Tibial nerve (tissue), 4 donors: ENCODE measurements around the gene PIK3C3. TPM values are rescaled to one million over a fixed set of nuclear protein-coding genes. Genes with fewer than 3 reads are reported as not detected.

ENCODE experiments used
- DNase-seq, 2 donors: peaks; one replicate each; pipeline ENCODE4 v3.0.0-alpha.2; 2019; ENCODE audit warnings: low spot score in 2 of 2
- H3K27ac ChIP-seq, 4 donors: fragments of 200-600 bp; sonication (generic) in 3 of 4; one replicate each; pipeline ENCODE4 v1.5.1; 2017 to 2019; ENCODE audit warnings: mild to moderate bottlenecking in 1 of 4
- H3K27me3 ChIP-seq, 2 donors: fragments of 200-600 bp; sonication (generic) in 1 of 2; one replicate each; pipeline versions ENCODE4 v1.5.1 to v1.6.0; 2017 to 2019
- H3K36me3 ChIP-seq, 3 donors: fragments of 200-600 bp; sonication (generic); one replicate each; pipeline ENCODE4 v1.5.1; 2018 to 2019
- H3K4me1 ChIP-seq, 4 donors: fragments of 200-600 bp; sonication (generic) in 3 of 4; one replicate each; pipeline ENCODE4 v1.5.1; 2017 to 2019
- H3K4me3 ChIP-seq, 4 donors: fragments of 200-600 bp; sonication (generic) in 3 of 4; one replicate each; pipeline ENCODE4 v1.5.1; 2017 to 2019; ENCODE audit warnings: mild to moderate bottlenecking in 1 of 4, moderate library complexity in 1 of 4
- H3K9me3 ChIP-seq, 4 donors: fragments of 200-600 bp; sonication (generic) in 3 of 4; one replicate each; pipeline ENCODE4 v1.5.1; 2017 to 2019
- EP300 ChIP-seq, 2 donors: sonication (generic); formaldehyde crosslinking; IDR thresholded peaks; one replicate each; pipeline ENCODE4 v1.6.1; 2017; ENCODE audit warnings: antibody characterized with exemption in 2 of 2, mild to moderate bottlenecking in 1 of 2
- POLR2A ChIP-seq, 2 donors: fragments of 450-650 bp; IDR thresholded peaks; one replicate each; pipeline ENCODE4 v1.6.1; 2017; ENCODE audit warnings: antibody characterized with exemption in 2 of 2, mild to moderate bottlenecking in 2 of 2, moderate library complexity in 2 of 2
- WGBS, 2 donors: methylation state at CpG; one replicate each; pipeline ENCODE4 v1.1.5; 2018; 5-methylcytosine and 5-hydroxymethylcytosine counted together
- total RNA-seq, 4 donors: library from RNA; depleted of rRNA; stranded (reverse); fragments of >200 nt; gene quantifications; one replicate each; pipeline ENCODE4 v1.1.0, GENCODE V29; 2016
- TF ChIP-seq, protein P1 (sequence below), 5 experiments: fragments of 200-600 bp in 3 of 5; fragments of 450-650 bp in 2 of 5; sonication (generic) in 3 of 5; IDR thresholded peaks; one replicate each; pipeline ENCODE4 v1.5.1; 2016 to 2019; ENCODE audit warnings: antibody characterized with exemption in 5 of 5, mild to moderate bottlenecking in 3 of 5, moderate library complexity in 2 of 5

PIK3C3 gene
- total RNA-seq, 4 donors from 2014 or later, result 46.7 to 87.7 (median 52.5) TPM

DNA sequence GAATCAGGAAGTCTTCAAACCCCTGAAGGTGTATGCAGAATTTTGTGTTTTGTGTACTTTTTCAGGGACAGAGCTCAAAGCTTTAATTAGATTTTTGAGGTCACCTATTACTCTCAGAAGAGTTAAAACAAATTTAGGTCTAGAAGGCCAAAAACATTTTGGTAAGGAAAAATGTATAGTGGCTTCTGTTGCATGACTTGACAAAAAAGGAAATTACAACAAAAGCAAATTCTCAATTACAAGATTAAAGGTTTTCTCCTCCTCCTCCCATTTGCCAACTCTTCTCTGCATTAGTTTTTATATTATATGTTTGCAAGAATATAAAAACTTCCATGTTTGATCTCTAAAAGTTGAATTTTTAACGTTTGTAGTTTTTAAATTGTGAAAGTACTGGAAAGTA lies 4.0 kb downstream of the PIK3C3 start:
- no peak overlapping the region for H3K4me3 ChIP-seq
- no peak overlapping the region for H3K27ac ChIP-seq
- H3K27me3 ChIP-seq, result no peaks in the 10 kb centered on the region
- H3K4me1 ChIP-seq, result peaks cover 0 to 40% (median 15%) of the 10 kb centered on the region in 4 donors
- H3K9me3 ChIP-seq, result no peaks in the 10 kb centered on the region
- no peak for DNase-seq
- H3K36me3 ChIP-seq, result peaks cover 0 to 46% (median 0%) of the 10 kb centered on the region in 3 donors
- TF ChIP-seq, protein P1, sequence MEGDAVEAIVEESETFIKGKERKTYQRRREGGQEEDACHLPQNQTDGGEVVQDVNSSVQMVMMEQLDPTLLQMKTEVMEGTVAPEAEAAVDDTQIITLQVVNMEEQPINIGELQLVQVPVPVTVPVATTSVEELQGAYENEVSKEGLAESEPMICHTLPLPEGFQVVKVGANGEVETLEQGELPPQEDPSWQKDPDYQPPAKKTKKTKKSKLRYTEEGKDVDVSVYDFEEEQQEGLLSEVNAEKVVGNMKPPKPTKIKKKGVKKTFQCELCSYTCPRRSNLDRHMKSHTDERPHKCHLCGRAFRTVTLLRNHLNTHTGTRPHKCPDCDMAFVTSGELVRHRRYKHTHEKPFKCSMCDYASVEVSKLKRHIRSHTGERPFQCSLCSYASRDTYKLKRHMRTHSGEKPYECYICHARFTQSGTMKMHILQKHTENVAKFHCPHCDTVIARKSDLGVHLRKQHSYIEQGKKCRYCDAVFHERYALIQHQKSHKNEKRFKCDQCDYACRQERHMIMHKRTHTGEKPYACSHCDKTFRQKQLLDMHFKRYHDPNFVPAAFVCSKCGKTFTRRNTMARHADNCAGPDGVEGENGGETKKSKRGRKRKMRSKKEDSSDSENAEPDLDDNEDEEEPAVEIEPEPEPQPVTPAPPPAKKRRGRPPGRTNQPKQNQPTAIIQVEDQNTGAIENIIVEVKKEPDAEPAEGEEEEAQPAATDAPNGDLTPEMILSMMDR (IDR thresholded peaks at IDR 0.05), result no peak
- TF ChIP-seq EP300 (IDR thresholded peaks at IDR 0.05) (no peak), POLR2A (IDR thresholded peaks at IDR 0.05) (no peak)
- WGBS, 2 donors, result 86 to 91% methylated on average over 1 of the region's 1 CpG

DNA sequence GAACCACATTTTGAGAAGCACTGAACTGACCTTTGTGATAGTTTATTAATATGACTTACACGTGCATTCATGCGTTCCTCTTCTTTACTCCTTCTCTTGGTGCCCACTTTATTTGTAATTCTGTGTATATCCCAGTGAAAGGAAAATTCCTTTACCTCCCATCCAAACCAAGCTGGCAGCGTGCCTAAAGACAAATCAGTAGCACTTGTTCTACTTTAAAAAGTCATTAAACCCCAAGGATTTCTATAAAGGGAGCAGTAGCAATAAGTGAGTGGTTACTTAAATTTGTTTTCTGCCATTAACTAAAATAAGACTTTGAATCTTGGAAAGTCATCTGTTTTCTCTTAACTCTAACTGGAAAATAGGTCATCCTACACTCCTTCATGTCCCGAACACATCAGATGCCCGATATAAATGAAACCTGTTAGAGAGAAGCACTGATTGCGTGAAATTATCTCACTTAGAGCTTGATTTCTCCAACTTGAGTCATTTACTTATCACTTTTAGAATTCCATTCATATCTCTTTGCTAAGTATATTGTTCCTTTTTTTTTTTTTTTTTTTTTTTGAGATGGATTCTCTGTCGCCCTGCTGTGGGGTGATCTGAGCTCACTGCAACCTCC lies 10.7 kb downstream of the PIK3C3 start:
- no peak for DNase-seq
- no peaks in the 10 kb centered on the region for H3K9me3 ChIP-seq
- H3K4me1 ChIP-seq, result peaks cover 0 to 52% (median 7%) of the 10 kb centered on the region in 4 donors
- no peak overlapping the region for H3K4me3 ChIP-seq
- no peak overlapping the region for H3K27ac ChIP-seq
- H3K36me3 ChIP-seq, result peaks cover 0 to 38% (median 0%) of the 10 kb centered on the region in 3 donors
- H3K27me3 ChIP-seq, result no peaks in the 10 kb centered on the region
- TF ChIP-seq, protein P1 (IDR thresholded peaks at IDR 0.05), result no peak
- TF ChIP-seq POLR2A (IDR thresholded peaks at IDR 0.05), result no peak
- TF ChIP-seq EP300 (IDR thresholded peaks at IDR 0.05), result no peak
- 75 to 76% methylated on average over 7 of the region's 7 CpGs for WGBS, 2 donors

DNA sequence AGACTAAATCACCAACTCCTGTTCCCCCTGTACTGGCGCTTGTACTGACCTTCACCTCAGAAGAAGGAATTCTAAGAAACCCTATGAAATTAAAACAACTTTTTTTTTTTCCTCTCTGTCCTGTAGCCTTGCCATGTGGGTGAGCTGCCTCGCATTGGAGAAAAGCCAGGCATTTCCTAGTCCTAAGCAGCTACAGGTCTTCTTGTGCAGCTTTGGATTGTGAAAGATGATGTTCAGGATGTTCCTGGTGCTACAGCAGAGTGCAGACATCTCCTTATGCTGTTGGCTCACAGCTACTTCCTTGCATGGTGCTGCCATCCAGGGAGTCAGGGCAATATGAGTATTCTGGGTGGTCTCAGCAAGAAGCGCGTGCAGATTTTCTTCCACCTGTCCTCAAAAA lies 11.9 kb downstream of the PIK3C3 start:
- Histone ChIP-seq H3K9me3 (no peaks in the 10 kb centered on the region), H3K36me3 (peaks cover 0 to 41% (median 0%) of the 10 kb centered on the region in 3 donors), H3K27ac (no peak overlapping the region), H3K27me3 (no peaks in the 10 kb centered on the region), H3K4me1 (peaks cover 0 to 52% (median 7%) of the 10 kb centered on the region in 4 donors), H3K4me3 (no peak overlapping the region)
- TF ChIP-seq EP300 (IDR thresholded peaks at IDR 0.05), result no peak
- TF ChIP-seq, protein P1 (IDR thresholded peaks at IDR 0.05), result no peak
- TF ChIP-seq POLR2A (IDR thresholded peaks at IDR 0.05), result no peak
- DNase-seq, result no peak
- 85 to 94% methylated on average over 4 of the region's 4 CpGs for WGBS, 2 donors

DNA sequence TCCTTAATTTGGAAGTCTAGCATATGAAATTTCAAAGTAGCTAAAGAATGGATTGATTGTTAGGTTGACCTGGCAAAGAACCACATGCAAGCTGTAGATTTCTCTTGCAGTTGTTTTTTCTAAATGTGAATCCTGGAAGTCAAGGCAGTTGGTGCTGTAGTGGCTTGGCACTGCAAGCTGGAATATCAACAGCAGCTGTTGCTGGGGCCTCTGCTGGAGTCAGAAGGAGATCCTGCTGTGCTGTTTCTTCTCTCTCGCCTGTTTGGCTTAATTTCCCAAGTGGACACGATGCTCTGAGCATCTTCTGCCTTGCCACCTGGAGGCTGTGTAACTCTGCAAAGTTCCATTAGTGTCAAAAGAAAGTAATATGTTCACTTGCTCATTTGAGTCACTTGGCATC lies 12.6 kb downstream of the PIK3C3 start:
- Histone ChIP-seq H3K4me1 (peaks cover 0 to 52% (median 7%) of the 10 kb centered on the region in 4 donors), H3K9me3 (no peaks in the 10 kb centered on the region), H3K36me3 (peaks cover 0 to 36% (median 0%) of the 10 kb centered on the region in 3 donors), H3K4me3 (no peak overlapping the region), H3K27me3 (no peaks in the 10 kb centered on the region), H3K27ac (no peak overlapping the region)
- WGBS, 2 donors, result 56 to 71% methylated on average over 2 of the region's 2 CpGs
- no peak for DNase-seq
- TF ChIP-seq POLR2A (IDR thresholded peaks at IDR 0.05) (no peak), EP300 (IDR thresholded peaks at IDR 0.05) (no peak)
- TF ChIP-seq, protein P1 (IDR thresholded peaks at IDR 0.05), result no peak

DNA sequence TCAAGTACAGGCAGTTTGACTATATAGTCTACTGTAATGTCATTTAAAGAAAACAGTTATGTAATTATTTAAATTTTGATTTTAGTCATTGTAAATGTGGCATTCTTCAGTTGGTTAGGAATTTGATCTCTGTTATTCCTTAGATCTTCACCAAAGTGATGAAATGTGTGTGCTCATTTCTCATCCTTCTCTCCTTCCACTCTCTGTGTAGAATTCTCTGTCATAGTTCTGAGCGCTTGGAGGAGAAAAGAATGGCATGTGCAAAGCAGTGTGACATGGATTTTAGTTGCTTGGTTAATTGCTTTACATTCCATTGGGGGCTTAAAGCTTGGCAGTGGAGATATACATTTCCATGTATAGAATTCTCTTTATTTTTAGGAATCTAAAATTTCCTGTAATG lies 14.8 kb downstream of the PIK3C3 start:
- H3K4me3 ChIP-seq, result no peak overlapping the region
- no peaks in the 10 kb centered on the region for H3K9me3 ChIP-seq
- H3K27ac ChIP-seq, result no peak overlapping the region
- WGBS, 2 donors, result 90 to 93% methylated on average over 1 of the region's 1 CpG
- H3K27me3 ChIP-seq, result no peaks in the 10 kb centered on the region
- TF ChIP-seq, protein P1 (IDR thresholded peaks at IDR 0.05), result no peak
- TF ChIP-seq POLR2A (IDR thresholded peaks at IDR 0.05) (no peak), EP300 (IDR thresholded peaks at IDR 0.05) (no peak)
- H3K36me3 ChIP-seq, result peaks cover 0 to 31% (median 0%) of the 10 kb centered on the region in 3 donors
- DNase-seq, result no peak
- H3K4me1 ChIP-seq, result peaks cover 0 to 40% (median 7%) of the 10 kb centered on the region in 4 donors
